GM12874 (cell line): ENCODE data around the gene OR2T27.
A peak's percentile ranks its signal among the peaks of the same experiment; 100 is the strongest.

Source experiments
- TF ChIP-seq, protein P1 (sequence below): IDR thresholded peaks from 2 replicates; pipeline ENCODE4 v1.5.1; 2011; ENCODE audit warnings: low read depth, mild to moderate bottlenecking, control low read depth, low read length, moderate library complexity; ENCODE audit not compliant: insufficient read depth

Gene OR2T27

DNA sequence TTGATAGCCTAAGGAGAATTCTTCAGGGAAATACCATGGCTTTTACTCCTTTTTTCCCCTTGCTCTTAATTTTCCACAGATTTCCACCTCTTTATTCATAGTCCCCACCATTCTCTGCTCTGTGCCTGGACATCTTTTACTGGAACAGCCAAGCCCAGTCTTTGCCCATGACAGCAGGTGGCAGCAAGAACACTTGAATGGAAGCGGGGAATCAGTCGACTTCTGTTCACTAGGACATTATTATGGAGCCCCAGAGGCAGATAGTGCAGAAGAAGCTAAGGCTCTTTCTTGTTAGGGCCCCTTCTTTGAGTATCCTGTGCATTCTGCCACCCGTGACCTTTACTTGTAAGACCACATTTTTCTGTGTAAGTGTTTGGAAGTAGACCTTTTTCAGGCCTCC is 40.9 kb upstream of the OR2T27 start:
- TF ChIP-seq, protein P1, sequence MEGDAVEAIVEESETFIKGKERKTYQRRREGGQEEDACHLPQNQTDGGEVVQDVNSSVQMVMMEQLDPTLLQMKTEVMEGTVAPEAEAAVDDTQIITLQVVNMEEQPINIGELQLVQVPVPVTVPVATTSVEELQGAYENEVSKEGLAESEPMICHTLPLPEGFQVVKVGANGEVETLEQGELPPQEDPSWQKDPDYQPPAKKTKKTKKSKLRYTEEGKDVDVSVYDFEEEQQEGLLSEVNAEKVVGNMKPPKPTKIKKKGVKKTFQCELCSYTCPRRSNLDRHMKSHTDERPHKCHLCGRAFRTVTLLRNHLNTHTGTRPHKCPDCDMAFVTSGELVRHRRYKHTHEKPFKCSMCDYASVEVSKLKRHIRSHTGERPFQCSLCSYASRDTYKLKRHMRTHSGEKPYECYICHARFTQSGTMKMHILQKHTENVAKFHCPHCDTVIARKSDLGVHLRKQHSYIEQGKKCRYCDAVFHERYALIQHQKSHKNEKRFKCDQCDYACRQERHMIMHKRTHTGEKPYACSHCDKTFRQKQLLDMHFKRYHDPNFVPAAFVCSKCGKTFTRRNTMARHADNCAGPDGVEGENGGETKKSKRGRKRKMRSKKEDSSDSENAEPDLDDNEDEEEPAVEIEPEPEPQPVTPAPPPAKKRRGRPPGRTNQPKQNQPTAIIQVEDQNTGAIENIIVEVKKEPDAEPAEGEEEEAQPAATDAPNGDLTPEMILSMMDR = no peak

DNA sequence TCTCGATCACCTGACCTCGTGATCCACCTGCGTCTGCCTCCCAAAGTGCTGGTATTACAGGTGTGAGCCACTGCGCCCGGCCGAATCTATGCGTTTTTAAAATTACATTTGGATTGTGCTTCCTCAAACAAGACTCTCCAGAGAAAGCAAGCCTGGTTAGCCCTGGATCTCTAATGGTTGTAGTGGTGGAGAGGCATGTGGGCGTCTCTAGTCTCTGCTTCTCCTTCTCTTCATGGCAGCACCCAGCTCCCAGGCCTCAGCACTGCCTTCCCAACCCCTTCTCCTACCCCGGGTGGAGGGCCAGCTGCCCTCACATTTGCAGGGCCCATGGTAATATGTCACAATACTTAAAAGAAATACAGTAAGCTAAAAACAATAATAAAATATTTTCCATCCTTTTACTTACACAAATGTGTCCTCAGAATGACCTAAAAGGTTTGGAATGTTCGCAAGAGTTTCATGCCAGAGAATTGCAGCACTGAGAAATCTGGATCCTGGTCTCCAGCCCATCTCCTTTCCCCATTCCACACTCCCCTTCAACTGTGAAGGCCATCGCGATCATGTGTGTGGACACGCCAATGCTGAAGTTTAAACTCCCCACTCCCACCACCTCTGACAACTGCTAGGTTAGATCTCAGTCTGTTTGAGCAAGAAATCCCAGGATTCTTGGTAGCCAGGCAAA is 40.3 kb upstream of the OR2T27 start:
- TF ChIP-seq, protein P1 = no peak

DNA sequence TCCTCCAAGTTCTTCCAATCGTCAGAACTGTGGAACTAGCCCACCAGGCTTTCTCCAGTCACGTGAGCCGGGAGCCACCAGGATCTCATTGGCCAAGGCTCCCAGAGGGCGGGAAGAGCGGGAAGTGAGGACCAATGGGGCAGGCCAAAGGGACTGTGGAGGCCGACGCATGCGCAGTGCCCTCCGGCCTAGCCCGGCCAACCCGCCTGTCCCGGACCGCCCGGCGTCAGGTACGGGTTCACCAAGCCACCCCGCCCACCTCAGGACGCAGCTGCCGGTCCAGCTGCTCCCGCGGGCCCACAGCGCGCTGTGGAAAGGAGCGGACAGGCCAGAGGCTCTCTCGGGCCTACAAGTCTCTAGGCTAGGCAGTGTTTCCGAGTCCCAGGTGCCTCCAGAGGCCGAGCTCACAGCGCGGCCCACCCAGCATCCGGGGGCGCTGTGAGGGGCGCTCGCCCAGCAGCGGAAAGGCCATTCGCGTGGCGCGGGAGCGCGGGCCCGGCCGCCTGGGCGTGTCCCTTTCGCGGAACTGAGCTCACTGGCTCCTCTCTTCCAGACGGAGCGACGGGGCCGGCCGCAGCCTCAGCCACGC is 36.3 kb upstream of the OR2T27 start:
- TF ChIP-seq, protein P1 = no peak

DNA sequence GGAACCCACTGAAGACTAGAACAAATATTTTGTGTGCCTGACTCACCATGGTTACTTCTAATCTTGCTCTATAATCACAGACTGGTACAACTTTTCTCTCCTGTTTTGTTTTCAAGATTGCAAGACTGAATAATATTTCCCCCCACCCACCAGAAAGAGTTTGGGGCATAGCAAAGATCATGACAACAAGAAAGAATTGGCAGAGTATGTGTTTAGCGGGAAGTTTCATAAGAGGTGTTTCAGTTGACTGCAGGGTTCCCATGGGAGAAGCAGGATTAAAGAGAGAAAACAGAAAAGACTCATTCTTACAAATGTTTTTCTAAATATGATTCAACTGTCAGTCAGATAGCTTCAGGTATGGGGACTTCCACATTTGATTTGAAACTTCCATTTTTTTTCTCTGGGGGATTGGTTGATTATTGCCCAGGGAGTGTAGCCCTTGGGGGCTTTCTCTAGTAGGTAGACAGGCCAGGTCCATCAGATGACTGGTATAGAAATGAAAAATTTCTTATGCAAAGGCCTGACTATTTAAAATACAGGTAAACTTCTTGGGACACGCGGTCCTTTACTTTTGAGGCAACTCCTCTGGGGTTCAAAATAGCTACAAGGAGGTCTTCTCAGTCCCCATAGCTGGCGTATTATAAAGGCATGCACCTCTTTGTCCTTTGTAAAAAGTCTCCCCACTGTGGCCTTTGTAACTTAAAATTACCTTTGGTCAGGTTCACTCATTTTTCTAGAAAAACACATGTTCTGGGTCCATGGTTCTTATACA is 33.4 kb upstream of the OR2T27 start:
- TF ChIP-seq, protein P1 = no peak

DNA sequence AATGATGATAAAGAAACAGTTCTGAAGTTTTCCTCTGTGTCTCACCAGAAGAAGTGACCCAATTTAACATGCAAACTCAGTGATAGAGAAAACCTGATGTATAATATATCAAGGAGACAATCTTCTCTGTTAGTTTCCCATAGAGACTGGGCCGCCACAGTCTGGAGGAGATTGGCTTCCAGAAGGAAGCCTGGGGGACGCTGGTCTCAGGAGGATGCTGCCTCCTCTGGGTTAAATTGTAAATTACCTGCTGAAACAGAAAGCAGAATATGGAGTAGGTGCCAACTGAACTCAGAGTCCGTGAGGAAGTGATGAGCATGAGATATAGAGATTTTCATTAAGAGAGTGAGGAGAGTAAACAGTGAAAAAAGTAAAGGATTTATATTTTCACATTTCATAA is 31.5 kb upstream of the OR2T27 start:
- TF ChIP-seq, protein P1 = peak; percentile 61

DNA sequence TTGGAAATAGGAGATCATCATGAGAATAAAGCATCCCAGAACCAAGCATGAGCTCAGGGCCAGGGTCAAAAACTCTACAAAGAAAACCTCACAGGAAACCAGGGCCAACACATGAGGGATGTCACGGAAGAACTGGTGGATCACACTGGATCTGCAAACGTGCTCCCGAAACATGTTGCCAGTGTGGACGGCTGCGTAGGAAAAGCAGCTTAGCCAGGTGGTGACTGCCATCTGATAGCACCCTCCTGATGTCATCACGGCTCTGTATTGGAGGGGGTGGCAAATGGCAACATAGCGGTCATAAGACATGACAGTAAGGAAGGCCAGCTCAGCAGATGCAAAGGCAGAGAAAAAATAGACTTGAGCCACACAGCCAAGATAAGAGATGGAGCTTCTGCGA is 26.3 kb upstream of the OR2T27 start:
- TF ChIP-seq, protein P1 = no peak

DNA sequence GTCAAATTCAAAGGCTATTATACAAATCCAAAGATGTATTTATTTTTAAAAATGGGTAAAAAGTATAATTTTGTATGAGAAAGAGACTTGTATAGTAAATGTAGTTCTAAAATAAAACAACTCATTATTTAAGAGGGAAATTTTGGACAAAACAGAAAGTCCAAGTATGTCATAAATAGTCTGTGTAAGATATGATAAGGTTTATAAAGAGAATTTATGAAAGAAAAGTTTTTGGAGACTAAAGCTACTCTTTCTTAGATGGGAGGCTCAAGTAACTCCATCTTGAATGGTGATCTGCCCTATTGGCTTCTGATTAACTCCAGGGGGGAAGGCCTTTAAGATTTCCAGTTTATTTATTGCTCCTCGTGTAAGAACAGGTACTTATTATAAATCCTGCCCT is 14.7 kb upstream of the OR2T27 start:
- TF ChIP-seq, protein P1 = no peak
